HG02763 (cell line): ENCODE data around the gene UTP3.
"Not testable (repeated sequence)": the region's sequence is repeated elsewhere in the genome, so short reads cannot be mapped to it uniquely, and the experiment has no call there.

Experiments
- ATAC-seq: cut with Tn5 transposase; IDR thresholded peaks from one replicate; pipeline ENCODE4 v1.9.1; 2021; ENCODE audit warnings: mild to moderate bottlenecking, moderate library complexity; ENCODE audit not compliant: unreplicated experiment

UTP3 gene

DNA sequence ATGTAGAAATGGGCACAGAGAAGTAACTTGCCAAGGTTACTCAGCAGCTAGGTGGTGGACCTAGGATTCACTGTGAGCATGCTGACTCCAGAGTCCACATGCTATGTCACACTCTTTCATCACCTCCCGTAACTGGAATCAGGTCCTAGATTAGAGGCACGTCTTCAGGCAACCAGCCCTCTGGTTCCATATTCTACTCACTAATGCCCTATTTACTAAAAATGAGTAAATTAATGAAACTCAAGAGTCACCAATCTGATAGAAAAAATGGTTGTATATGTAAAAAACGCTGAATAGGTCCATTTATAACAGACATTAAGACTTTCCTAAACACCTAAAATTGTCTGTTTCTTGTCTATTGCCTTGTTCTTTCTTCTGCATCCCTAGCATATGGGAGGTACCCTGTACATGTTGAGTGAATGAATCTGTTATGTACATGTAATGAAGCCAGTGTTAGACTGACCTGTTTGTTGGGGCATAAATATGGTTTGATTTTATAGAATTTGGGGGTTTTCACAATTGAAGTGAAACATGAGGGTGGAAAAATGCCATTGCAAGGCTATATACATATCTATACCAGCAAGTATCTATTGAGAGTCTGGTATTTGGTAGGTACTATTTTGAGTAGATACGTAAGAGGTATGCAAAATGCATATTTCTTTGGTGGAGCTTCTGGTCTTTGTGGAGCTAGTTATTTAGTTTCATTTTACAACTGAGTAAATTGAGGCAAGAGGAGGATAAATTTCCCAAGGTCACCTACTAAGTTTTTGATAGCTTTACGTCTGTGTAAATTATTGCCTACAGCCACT is 26.0 kb downstream of the UTP3 start:
- ATAC-seq = peak; percentile 38

DNA sequence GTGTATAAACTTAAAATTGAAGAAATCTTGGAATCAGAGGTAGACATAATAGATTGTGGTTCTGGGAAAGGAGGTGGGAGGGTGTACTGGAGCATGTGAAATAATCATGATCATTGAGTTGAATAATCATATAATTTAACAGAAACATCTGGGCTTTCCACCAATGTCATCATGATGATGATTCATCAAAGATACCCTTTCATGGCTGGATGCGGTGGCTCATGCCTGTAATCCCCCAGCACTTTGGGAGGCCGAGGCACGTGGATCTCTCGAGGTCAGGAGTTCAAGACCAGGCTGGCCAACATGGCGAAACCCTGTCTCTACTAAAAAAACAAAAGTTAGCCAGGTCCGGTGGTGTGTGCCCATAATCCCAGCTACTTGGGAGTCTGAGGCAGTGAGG is 26.8 kb downstream of the UTP3 start:
- no peak for ATAC-seq

DNA sequence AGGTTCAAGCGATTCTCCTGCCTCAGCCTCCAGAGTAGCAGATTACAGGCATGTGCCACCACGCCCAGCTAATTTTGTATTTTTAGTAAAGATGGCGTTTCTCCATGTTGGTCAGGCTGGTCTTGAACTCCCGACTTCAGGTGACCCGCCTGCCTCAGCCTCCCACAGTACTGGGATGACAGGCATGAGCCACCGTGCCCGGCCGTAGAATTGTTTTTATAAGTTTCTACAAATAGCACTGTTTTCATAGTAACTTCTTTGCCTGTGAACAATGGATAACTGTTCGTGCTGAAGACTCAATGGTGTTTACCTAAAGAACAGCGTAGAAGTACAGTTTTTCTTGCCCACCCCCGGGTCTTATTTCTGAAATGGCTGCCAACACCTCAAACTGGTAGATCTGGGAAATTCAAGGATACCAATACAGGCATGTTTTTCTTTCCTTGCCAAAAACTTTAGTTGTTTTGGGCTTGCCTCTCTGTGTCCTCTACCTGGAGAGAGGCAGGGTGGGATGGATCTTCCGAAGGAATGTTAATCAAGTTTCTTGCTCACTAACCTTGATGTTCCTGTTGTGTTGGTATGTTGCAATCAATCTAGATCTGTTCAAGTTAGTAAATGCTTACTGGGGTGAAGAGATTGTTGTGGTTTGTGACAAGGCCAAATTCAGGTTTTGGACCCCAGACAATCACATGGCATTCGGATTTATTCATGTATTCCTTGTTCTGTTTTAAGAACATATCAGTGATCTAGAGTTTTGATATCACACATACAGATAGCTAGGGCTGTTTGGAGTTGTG is 30.7 kb downstream of the UTP3 start:
- ATAC-seq = no peak

DNA sequence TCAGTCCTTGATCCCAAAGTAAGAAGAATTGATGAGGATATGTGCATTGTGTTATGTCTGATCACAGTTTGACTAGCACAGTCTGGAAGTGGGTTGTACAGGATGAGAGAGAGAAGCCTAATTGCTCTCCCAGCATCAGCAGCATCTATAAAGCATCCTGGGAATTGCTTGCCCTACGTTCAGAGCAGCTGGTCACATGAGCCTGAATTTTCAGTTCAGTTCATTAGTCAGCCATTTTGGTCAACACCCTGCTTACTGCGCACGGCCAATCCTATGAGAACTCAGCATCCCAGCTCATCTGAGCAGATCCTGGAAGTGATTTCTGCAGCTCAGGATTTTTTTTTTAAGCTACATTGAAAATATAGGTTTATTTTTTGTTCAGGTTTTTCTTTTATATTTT is 33.4 kb downstream of the UTP3 start, which contains the start of gene RUFY3:
RUFY3 (plus strand) TSS at position 218 of the 400 bp plus-strand sequence. CDS start 610 bp downstream, outside the sequence.
- ATAC-seq = no peak

DNA sequence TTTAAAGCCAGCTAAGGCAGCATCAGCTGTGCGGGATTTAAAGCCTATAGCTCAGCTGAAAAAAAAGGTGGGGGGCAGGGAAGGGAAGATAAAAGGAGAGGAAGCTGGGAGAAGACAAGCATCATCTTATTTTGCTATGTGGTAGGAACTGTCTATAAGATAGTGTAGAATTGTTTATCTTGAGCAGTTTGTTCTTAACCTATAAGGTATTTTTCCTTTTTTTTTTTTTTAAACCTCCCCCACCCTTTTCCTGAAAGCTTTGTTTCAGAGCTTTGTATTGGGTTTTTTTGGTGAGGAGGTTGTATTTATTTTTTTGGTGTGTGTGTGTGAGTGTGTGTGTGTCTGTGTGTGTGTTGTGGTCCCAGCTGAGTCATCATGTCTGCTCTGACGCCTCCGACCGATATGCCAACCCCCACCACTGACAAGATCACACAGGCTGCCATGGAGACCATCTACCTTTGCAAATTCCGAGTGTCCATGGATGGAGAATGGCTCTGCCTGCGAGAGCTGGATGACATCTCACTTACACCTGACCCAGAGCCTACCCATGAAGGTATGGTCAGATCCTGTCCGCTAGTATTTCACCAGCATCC is 34.0 kb downstream of the UTP3 start:
- ATAC-seq = no peak

DNA sequence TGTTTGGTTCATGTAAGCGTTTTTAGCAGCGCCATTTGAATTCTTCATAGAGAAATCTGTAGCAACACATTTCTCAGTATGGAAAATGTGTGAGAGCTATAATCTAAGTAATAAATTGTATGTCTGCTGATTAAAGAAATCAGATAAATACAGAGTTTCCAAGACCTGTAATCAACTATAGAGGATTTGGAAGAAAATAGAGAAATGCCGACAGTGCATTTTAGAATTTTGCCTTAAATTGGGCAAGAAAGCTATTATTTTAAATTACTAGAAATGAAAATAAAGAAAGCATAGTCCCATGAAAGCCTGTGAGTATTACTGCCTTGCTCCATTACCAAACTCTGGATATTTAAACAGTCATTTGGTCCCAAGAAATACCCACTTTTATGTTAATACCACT is 36.1 kb downstream of the UTP3 start:
- ATAC-seq = no peak

DNA sequence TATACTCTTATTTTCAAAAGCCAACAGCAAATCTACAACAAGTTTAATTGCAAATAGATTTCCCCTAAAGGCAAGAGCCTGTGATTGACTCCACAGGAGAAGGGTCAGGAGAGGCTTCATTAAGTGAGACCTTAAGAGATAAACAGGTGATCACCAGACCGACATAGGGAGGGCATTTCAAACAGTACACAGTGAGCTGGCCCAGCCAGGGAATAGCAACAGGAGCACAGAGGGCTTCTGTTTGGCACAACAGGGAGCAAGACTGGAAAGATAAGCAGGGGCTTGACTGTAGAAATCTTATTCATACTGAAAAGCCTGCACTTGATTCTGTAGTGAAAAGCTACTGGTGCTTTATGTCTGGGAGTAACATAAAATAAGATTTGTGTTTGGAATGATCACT is 37.3 kb downstream of the UTP3 start:
- no peak for ATAC-seq

DNA sequence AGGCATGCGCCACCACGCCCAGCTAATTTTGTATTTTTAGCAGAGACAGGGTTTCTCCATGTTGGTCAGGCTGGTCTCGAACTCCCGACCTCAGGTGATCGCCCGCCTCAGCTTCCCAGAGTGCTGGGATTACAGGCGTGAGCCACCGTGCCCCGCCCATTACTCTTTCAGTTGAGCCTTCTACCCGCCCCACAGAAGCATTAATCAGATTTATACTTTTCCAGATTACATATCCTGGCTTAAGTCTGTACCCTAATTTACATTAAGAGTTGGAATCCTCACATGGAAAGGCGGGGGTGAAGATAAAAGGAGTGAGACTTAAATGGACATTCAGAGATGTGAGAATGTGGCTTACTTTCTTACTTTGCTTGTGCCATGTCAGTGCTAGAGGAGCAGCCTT is 38.2 kb downstream of the UTP3 start:
- ATAC-seq = not testable (repeated sequence)

DNA sequence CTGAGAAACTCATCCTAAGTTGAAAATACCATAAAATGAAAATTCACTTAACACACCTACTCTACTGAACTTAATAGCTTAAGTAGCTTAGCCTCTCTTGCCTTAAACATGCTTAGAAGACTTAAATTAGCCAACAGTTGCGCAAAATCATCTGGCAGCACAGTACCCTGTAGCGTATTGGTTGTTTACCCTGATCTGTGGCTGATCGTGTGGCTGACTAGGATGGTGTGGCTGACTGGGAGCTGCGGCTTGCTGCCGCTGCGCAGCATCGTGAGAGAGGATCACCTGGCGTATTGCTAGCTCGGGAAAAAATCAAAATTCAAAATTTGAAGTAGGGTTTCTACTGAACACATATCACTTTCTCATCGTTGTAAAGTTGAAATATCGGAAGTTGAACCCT is 39.8 kb downstream of the UTP3 start:
- ATAC-seq = no peak

DNA sequence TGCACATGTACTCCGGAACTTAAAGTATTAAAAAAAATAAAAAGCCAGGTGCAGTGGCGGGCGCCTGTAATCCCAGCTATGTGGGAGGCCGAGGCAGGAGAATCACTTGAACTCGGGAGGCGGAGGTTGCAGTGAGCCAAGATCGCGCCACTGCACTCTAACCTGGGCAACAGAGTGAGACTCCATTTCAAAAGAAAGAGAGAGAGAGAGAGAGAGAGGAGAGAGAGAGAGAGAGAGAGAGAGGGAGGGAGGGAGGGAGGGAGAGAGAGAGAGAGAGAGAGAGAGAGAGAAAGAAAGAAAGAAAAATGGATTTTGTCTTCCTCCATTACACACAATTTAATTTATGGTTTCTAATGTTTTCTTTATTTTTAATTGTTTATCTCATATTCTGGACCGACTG is 44.5 kb downstream of the UTP3 start:
- ATAC-seq = not testable (repeated sequence)

DNA sequence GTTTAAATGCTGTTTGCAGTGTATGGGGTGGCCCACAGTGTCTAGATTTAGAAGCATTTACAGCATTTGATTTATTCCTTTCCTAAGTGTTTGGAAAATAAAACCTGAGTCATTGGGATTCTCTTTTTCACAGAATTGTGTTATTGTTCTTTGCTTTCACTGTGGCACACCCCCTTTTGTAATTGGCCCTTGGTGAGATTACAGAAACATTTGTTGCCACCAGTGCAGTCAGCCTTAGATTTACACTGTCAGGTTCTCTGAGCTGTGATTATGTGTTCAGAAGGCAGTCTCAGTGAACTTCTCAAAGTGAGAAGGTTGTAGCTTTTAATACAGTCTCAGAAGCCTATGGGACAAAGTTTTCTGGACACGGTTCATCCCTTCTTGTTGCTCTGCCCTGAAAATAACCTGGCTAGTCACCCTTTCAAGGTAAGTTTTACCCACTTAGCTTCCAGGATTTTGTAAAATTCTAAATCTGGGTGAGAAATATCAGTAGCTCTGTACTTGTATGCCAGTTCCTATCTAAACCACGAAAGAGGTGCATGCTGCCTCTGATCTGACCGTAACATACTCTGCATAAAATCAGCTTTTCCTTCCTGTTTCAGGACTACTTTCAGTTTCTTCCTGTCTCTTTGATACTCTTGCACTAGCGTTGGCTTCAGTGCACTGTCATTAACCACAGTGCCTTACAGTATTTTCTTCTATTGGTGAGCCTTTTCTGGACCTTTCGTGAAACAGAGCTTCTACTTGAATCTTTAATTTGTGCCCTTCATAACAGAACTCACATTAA is 46.0 kb downstream of the UTP3 start:
- ATAC-seq = peak; percentile 89

DNA sequence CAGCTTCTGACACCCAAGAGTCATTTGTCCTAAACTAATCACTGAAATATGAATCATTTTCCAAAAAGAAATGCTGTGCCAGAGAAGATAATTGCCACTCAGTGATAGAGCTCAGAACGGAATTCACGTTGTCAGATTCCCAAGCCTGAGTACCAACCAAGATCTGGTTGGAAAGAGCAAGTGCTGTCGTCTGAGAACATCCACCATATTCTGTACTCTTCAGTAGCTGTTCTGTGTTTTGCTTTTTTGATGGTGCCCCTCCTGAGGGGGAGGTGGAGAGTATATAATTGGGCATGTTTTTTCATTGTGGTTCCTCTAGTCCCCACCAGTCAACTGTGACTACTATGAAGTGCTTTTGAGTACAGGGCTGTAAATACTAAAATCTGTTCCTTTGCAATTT is 46.6 kb downstream of the UTP3 start:
- ATAC-seq = no peak

DNA sequence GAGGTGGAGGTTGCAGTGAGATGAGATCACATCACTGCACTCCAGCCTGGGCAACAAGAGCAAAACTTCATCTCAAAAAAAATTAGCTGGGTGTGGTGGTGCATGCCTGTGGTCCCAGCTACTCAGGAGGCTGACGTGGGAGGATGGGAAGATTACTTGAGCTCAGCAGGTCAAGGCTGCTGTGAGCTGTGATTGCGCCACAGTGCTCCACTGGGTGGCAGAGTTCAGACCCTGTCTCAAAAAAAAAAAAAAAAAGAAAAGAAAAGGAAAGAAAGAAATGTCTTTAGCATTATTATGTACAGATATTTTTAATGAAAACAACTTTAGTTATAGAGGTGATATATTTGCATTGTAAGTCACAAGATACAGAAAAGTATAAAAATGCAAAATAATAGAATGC is 47.6 kb downstream of the UTP3 start:
- ATAC-seq = not testable (repeated sequence)

DNA sequence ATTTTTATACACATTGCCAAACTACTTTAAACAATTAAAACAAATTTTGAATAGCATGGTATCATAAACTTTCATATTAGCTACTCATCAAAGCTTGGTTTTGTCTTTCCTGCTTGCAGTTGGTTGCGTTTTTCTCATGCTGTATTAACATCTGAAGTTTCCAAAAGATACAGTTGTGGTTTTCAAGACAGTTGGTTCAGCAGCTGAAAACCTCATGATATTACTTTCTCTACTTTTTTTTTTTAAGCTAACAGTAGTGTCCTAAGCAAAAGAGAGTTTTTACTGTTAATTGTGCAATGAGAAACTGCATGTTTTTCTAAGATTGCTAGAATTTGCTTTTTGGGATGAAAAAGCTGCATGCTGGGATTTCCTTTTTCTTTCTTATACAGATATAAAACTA is 48.7 kb downstream of the UTP3 start:
- ATAC-seq = no peak

DNA sequence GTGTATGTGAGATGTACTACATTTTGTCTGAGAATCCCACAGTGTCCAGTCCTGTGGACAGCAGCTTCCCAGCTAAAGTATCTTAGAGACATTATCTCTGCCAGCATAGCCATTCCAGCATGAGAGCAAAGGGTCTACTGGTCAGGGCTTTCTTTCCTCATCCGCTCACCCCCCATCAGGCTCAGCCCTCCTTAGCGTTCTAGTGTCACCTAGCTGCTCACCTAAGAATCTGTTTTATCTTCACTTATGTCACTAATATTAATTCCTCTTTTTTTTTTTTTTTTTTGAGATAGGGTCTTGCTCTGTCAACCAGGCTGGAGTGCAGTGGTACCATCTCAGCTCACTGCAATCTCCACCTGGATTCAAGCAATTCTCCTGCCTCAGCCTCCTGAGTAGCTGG is 49.1 kb downstream of the UTP3 start:
- no peak for ATAC-seq

DNA sequence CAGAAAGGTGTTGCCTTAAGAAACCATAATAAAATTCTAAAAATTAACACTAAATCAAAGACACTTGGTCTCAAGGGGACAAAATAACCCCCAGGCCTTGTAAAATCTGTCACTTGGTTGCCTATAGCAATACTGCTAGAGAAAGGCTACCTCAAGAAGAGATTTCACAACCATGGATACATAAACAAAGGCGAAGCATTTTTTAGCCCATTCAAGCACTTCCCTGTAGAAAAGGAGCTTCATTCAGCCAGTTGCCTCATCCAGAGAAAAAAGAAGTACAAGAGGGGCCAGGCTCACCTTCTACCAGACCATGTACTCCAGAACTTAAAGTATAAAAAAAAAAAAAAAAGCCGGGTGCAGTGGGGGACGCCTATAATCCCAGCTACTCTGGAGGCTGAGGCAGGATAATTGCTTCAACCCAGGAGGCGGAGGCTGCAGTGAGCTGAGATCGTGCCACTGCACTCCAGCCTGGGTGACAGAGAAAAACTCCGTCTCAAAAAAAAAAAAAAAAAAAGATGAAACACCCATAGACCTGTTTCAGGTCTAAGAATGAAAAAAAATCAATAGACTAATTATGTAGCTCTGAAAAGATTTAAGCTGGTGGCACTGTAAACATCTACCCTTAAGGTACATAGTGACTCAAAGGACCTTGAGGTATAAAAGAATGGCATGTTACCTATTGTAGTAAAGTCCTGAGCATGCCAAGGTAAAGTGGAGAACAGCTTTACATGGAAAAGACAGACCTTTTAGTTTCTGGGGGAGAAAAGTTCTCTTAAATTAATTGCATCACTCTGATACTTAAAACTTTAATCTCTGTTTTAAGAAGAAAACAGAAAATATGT is 51.4 kb downstream of the UTP3 start:
- ATAC-seq = no peak
